HAP-1 (cell line): Measurements from ENCODE around the gene TWIST2.

ENCODE experiments used
- DNase-seq, 2 experiments: peaks; one replicate each; pipeline ENCODE4 v3.0.0-alpha.2; 2016 to 2020; ENCODE audit warnings: low spot score in 2 of 2
- H3K27me3 ChIP-seq: fragments of 250-450 bp; sonication (Bioruptor Pico); 2 replicates; pipeline ENCODE4 v1.5.1; 2020; ENCODE audit warnings: low read depth, mild to moderate bottlenecking, moderate library complexity
- H3K36me3 ChIP-seq: fragments of 250-450 bp; sonication (Bioruptor Pico); replicated peaks from 2 replicates; pipeline ENCODE4 v1.5.1; 2020; ENCODE audit warnings: mild to moderate bottlenecking
- H3K4me1 ChIP-seq: fragments of 250-450 bp; sonication (Bioruptor Pico); 2 replicates; pipeline ENCODE4 v1.5.1; 2020; ENCODE audit warnings: mild to moderate bottlenecking
- H3K4me3 ChIP-seq: fragments of 250-450 bp; sonication (Bioruptor Pico); 2 replicates; pipeline ENCODE4 v1.5.1; 2020; ENCODE audit warnings: mild to moderate bottlenecking, moderate library complexity
- H3K9me3 ChIP-seq: fragments of 250-450 bp; sonication (Bioruptor Pico); 2 replicates; pipeline ENCODE4 v1.5.1; 2020; ENCODE audit warnings: mild to moderate bottlenecking, moderate library complexity
- in situ Hi-C: fragments of 300-500 bp; cut with MboI; formaldehyde crosslinking; loops from 3 replicates; pipeline ENCODE4 v1.14.3; 2020; ENCODE audit warnings: low sequenced_read_pairs, inconsistent platforms, mixed read lengths

The TWIST2 gene

DNA sequence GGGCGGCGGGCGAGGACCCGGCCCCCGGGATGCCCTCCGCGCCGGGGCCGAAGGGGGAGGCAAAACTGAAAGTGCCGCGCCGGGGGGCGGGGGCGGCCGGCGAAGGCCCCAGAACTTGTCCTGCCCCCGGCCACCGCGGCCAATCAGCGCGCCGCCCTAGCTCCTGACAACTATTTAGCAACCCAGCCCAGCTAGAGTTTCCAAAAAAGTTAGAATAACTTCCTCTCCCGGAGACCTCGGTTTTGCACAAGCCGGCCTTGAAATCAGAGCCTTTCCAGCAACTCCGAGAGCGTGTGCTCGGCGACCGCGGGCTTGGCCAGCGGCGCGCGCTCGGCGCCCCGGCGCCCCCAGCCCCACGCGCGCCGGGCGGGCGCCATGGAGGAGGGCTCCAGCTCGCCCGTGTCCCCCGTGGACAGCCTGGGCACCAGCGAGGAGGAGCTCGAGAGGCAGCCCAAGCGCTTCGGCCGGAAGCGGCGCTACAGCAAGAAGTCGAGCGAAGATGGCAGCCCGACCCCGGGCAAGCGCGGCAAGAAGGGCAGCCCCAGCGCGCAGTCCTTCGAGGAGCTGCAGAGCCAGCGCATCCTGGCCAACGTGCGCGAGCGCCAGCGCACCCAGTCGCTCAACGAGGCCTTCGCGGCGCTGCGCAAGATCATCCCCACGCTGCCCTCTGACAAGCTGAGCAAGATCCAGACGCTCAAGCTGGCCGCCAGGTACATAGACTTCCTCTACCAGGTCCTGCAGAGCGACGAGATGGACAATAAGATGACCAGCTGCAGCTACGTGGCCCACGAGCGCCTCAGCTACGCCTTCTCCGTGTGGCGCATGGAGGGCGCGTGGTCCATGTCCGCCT is at the start of gene TWIST2:
TSS of gene TWIST2 (plus strand) at position 245 of the 850 bp plus-strand sequence. CDS start at position 376, 131 bp downstream.
- no peaks in the 10 kb centered on the region for H3K36me3 ChIP-seq
- no peak within 1 kb of the TSS for H3K4me3 ChIP-seq
- in situ Hi-C loops, result no loop called here
- no peaks in the 10 kb centered on the region for H3K4me1 ChIP-seq
- H3K27me3 ChIP-seq, result peaks cover 55% of the 10 kb centered on the region
- H3K9me3 ChIP-seq, result no peaks in the 10 kb centered on the region
- DNase-seq, result no peak

DNA sequence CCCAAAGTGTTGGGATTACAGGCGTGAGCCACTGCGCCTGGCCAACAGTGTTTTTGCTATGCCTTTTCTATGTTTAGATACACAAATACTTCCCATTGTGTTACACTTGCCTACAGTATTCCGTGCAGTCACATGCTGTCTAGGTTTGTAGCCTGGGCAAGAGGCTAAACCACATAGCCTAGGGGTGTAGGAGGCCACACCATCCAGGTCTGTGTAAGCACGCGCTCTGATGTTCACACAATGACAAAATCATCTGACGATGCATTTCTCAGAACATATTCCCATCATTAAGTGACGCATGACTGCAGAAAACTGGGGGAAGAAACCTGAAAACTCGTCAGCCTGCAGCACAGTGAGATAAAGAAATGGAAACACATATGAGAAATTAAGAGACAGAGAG is 46.1 kb upstream of the TWIST2 start:
- no peaks in the 10 kb centered on the region for H3K9me3 ChIP-seq
- H3K4me3 ChIP-seq, result no peak overlapping the region
- no peaks in the 10 kb centered on the region for H3K4me1 ChIP-seq
- 0 out of 2 replicates have a peak, but pooled peaks cover 4% of the 10 kb centered on the region for H3K27me3 ChIP-seq
- in situ Hi-C loops, result no loop called here
- DNase-seq, result no peak
- H3K36me3 ChIP-seq, result no peaks in the 10 kb centered on the region

DNA sequence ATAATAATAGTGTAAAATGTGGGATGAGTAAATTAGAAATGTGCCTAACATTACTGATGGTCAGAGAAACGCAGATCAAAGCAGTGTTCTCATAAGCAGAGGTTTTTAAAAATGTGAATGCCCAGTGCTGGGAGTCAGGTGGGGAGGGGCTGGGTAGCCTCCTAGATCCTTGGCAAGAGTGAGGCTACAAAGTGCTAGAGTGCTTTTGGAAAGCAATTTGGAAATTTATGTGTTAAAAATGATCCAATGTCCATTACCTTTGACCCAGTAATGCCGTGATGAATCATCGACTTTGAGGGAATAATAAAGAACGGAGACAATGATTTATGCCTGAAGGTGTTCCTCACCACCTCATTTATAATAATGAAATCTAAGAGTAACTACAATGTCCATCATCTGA is 44.9 kb upstream of the TWIST2 start:
- Histone ChIP-seq H3K4me1 (no peaks in the 10 kb centered on the region), H3K36me3 (no peaks in the 10 kb centered on the region), H3K9me3 (no peaks in the 10 kb centered on the region), H3K27me3 (0 out of 2 replicates have a peak, but pooled peaks cover 4% of the 10 kb centered on the region), H3K4me3 (no peak overlapping the region)
- no peak for DNase-seq
- in situ Hi-C loops, result no loop called here

DNA sequence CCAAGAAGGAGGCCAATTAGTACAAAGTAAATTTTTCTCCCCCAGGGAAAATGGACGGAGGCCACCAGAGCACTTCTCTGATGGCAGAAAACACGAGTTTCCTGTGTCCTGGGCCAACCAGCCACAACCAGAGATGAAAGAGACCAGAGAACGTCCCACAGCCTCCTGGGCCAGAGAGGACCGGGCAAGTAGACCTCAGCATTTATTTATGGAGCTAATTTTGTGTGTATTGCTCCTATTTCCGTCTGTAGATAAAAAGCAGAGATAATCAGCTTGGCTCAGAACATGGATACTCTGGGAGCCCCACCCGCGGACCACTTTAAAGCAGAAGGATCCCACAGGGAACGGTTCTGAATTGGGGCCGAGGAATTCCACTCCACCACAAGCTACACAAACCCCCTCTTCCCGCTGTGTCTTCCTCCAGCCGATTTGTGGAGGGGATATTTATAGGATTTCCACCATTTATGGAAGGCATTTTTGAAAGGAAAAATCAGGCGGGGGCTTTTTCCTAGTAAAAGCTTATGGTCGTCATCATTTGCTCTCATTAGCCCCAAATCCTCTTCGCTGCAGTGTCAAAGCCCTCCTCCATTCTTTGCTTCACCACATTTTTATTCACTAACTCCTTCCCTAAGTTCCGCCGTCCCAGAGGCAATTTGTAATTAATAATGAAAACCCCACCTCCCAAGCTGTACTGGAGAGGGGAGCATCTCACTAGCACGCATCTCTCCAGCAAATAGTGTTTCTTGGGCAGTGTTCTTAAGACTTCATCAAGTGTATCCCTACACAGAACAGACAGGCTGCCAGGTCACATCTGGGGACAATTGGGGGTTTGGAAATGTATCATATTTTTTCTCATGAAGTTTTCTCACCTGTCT is 43.7 kb upstream of the TWIST2 start:
- H3K4me1 ChIP-seq, result no peaks in the 10 kb centered on the region
- H3K9me3 ChIP-seq, result no peaks in the 10 kb centered on the region
- H3K36me3 ChIP-seq, result no peaks in the 10 kb centered on the region
- no peak overlapping the region for H3K4me3 ChIP-seq
- 0 out of 2 replicates have a peak, but pooled peaks cover 4% of the 10 kb centered on the region for H3K27me3 ChIP-seq
- no peak for DNase-seq
- in situ Hi-C loops, result no loop called here

DNA sequence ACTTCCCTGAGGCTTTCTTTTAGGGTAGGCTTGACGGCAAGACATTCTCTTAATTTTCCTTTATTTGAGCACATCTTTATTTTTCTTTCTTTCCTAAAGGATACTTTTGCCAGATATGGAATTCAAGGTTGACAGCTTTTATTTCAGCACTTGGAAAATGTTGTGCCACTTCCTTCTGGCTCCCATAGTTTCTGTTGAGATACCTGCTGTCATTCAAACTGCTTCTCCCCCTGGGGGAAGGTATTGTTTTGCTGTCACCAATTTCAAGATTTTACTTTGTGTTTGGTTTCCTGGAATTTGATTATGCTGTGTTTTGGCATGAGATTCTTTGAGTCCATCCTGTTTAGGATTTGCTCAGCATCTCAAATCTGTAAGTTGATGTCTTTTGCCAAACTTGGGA is 39.1 kb upstream of the TWIST2 start:
- in situ Hi-C loops, result no loop called here
- no peaks in the 10 kb centered on the region for H3K27me3 ChIP-seq
- no peaks in the 10 kb centered on the region for H3K36me3 ChIP-seq
- H3K4me1 ChIP-seq, result no peaks in the 10 kb centered on the region
- H3K4me3 ChIP-seq, result no peak overlapping the region
- H3K9me3 ChIP-seq, result no peaks in the 10 kb centered on the region
- no peak for DNase-seq

DNA sequence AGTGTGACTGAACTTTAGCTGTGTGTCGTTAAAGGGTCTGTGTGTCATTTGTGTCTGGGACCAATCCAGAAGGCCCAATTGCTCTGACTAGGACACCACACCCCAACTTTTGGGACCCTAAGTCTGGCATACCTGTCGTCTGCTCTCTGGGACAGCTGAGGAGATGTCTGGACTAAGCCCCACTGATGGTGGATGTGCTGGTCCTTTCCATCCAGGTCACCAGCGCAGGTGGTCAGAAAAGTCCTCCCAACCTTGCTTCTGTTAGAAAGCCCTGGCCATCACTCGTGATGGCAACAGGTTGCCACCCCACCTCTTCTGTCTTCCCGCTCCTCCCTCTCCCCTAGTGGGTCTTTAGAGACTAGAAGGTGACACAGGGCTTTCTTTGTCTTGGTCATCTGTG is 37.6 kb upstream of the TWIST2 start:
- DNase-seq, result no peak
- in situ Hi-C loops, result no loop called here
- Histone ChIP-seq H3K4me3 (no peak overlapping the region), H3K9me3 (no peaks in the 10 kb centered on the region), H3K27me3 (no peaks in the 10 kb centered on the region), H3K4me1 (no peaks in the 10 kb centered on the region), H3K36me3 (no peaks in the 10 kb centered on the region)

DNA sequence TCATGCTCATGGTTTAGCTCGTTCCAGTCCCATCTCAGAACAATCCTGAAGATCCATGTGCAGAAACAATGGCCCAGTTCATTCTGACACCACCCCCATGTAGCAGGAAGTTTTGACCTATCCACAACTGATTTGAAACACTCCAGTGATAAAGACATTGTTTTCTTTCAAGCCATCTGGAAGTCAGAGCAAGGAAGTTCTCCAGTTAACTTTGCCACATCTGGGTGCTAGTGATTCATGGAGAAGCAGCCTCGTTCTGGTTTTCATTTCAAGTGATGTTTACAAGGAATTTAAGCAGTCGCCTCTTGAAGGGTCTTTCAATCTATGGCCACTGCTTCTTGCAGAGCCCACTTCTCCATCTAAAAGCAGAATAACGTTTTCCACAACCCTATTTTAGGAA is 36.6 kb upstream of the TWIST2 start:
- Histone ChIP-seq H3K4me1 (no peaks in the 10 kb centered on the region), H3K27me3 (no peaks in the 10 kb centered on the region), H3K9me3 (no peaks in the 10 kb centered on the region), H3K36me3 (no peaks in the 10 kb centered on the region), H3K4me3 (no peak overlapping the region)
- in situ Hi-C loops, result no loop called here
- no peak for DNase-seq

DNA sequence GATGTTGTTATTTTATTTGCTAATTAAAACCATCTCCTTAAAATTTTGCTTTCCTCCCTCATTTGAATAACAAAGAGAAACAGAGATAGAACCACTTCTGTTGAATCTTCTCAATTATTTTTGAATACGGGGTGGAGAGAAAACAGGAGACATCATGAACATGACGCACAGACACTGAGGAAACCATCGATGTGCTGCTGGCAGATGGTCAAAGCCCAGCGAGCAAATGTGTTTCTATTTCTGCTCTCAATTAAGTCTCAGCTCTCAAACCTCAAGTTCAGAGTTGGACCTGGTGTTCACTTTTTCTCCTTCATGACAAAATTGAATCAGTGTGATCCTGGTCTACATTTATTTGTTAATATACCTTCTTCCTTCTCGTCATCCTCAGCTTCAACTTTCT is 36.1 kb upstream of the TWIST2 start:
- no peaks in the 10 kb centered on the region for H3K27me3 ChIP-seq
- H3K9me3 ChIP-seq, result no peaks in the 10 kb centered on the region
- in situ Hi-C loops, result no loop called here
- no peaks in the 10 kb centered on the region for H3K4me1 ChIP-seq
- no peak overlapping the region for H3K4me3 ChIP-seq
- H3K36me3 ChIP-seq, result no peaks in the 10 kb centered on the region
- no peak for DNase-seq

DNA sequence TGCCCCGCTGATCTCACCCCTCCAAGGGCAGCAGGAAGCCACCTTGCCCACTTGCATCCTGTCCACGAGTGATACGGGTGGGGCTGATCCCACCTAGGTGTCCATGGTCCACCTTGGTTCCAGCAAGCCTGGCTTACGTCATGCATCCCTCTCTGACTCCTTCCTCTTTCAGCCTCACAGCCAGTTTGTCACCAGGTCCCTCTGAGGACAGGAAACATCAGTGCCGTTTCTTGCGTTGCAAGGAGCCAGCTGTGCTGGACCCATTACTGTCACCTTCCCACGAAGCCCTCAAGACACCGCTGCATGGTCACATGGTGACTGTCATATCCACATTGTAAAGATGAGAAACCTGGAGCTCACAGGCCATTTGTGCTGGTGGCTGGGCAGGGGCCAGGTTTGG is 34.8 kb upstream of the TWIST2 start:
- no peak for DNase-seq
- no peak overlapping the region for H3K4me3 ChIP-seq
- no peaks in the 10 kb centered on the region for H3K9me3 ChIP-seq
- no peaks in the 10 kb centered on the region for H3K36me3 ChIP-seq
- in situ Hi-C loops, result no loop called here
- no peaks in the 10 kb centered on the region for H3K27me3 ChIP-seq
- H3K4me1 ChIP-seq, result no peaks in the 10 kb centered on the region

DNA sequence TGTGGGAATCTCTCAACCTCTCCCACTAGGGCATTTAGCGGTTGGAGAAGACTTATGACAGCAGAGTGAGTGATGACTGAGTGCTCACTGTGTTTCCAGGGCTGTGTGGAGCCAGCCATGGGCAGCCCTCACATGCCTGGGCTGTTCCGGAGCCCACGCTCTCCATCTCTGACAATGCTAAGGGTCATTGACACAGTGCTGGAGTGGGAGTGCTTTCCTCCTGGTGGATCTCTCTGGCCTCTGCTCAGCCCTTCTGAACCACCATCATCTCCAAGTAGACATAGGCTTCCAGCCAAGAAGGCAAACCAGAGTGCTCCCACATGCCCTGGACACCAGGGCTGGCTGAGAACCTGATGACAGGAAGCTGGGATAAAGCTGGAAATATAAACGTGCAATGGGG is 33.1 kb upstream of the TWIST2 start:
- no peaks in the 10 kb centered on the region for H3K27me3 ChIP-seq
- in situ Hi-C loops, result no loop called here
- H3K4me1 ChIP-seq, result no peaks in the 10 kb centered on the region
- DNase-seq, result no peak
- no peaks in the 10 kb centered on the region for H3K9me3 ChIP-seq
- no peaks in the 10 kb centered on the region for H3K36me3 ChIP-seq
- no peak overlapping the region for H3K4me3 ChIP-seq

DNA sequence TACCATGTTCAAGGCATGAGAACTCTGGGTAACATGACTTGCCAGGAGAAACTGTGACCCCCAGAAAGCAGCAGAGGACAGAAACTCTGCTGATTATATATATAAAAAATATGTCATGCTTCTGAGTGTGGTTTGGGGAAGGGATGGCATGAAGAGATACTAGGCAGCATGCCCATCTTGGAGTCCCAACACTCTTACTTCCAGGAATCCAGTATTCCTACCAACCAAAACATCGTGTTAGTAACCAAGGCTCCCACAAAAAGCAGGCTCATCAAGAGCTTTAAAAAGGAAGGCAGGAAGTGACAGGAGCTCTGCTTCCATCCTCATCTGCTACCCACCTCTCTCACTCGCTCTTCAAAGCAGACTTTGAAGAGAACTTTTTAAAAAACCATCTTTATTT is 31.6 kb upstream of the TWIST2 start:
- DNase-seq, result no peak
- Histone ChIP-seq H3K4me1 (no peaks in the 10 kb centered on the region), H3K4me3 (no peak overlapping the region), H3K27me3 (no peaks in the 10 kb centered on the region), H3K9me3 (no peaks in the 10 kb centered on the region), H3K36me3 (no peaks in the 10 kb centered on the region)
- in situ Hi-C loops, result no loop called here

DNA sequence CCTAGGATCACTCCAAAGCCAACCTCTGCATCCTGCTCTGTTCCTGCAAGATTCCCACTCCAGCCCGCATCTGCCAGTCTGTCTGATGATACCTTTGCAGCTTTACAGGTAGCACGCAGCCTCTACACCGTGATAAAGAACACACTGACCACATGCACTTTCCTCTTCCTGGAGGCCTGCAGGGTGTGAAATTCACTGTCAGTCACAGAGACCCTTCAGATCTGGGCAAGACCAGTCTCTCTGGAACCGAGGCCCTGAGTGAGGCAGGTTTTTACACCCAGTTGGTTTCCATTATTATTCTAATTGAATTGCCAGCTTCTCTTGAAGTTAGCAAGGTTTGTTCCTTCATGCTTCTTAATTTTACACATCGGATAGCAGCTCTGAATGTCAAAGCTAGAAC is 30.5 kb upstream of the TWIST2 start:
- H3K27me3 ChIP-seq, result no peaks in the 10 kb centered on the region
- H3K4me1 ChIP-seq, result no peaks in the 10 kb centered on the region
- no peak overlapping the region for H3K4me3 ChIP-seq
- in situ Hi-C loops, result no loop called here
- no peaks in the 10 kb centered on the region for H3K9me3 ChIP-seq
- DNase-seq, result no peak
- H3K36me3 ChIP-seq, result no peaks in the 10 kb centered on the region

DNA sequence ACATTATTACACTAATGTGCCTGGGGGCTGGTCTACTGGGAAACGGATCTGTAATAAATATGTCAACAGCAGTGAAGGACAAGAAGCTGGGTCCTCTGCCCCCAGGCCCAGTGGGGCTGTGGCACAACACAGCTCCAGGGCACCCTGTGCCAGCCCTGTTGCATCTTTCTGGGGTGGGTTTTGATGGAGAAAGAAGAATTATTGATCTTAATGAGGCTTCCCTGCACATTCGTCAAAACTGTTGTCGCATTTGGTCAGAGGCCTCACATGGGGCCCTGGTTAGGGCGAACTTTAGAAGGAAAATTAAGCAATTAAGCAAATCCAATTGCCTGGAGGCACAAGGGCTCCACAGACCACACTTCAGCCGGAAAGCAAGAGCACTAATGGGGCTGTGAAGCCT is 30.0 kb upstream of the TWIST2 start:
- in situ Hi-C loops, result no loop called here
- Histone ChIP-seq H3K36me3 (no peaks in the 10 kb centered on the region), H3K4me1 (no peaks in the 10 kb centered on the region), H3K4me3 (no peak overlapping the region), H3K9me3 (no peaks in the 10 kb centered on the region), H3K27me3 (no peaks in the 10 kb centered on the region)
- DNase-seq, result no peak

DNA sequence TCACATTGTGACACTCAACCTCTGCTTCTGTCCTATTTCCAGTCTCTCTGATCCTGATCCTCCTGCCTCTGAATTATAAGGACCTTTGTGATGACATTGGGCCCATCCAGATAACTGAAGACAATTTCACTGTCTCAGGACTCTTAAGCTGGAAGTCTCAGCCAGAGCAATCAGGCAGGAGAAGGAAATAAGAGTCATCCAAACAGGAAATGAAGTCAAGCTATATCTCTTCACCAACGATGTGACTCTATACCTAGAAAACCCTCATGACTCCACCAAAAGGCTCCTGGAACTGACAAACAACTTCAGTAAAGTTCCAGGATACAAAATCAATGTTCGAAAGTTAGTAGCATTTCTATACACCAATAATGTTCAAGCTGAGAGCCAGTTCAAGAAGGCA is 29.3 kb upstream of the TWIST2 start:
- H3K9me3 ChIP-seq, result no peaks in the 10 kb centered on the region
- no peak overlapping the region for H3K4me3 ChIP-seq
- in situ Hi-C loops, result no loop called here
- H3K36me3 ChIP-seq, result no peaks in the 10 kb centered on the region
- no peaks in the 10 kb centered on the region for H3K4me1 ChIP-seq
- DNase-seq, result no peak
- no peaks in the 10 kb centered on the region for H3K27me3 ChIP-seq
